ENCODE measurements around the gene MRPL2.
"Not testable (repeated sequence)": the region's sequence is repeated elsewhere in the genome, so short reads cannot be mapped to it uniquely, and the experiment has no call there.

Gene MRPL2

DNA sequence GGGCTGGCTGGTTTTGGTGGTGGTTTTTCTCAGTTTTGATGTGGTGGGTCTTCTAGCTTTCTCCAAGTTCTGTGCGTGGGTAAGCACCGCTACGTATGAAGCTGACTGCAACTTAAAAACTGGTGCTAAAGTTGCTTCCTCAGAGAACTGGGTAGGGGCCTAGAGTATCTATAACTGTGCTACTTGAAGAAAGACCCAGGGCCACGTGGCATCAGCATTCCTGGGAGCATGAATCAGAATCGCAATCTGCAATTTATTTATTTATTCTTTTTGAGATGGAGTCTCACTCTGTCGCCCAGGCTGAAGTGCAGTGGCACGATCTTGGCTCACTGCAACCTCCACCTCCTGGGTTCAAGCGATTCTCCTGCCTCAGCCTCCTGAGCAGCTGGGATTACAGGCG is 22.7 kb upstream of the MRPL2 start:
- not testable (repeated sequence) for DNase-seq

DNA sequence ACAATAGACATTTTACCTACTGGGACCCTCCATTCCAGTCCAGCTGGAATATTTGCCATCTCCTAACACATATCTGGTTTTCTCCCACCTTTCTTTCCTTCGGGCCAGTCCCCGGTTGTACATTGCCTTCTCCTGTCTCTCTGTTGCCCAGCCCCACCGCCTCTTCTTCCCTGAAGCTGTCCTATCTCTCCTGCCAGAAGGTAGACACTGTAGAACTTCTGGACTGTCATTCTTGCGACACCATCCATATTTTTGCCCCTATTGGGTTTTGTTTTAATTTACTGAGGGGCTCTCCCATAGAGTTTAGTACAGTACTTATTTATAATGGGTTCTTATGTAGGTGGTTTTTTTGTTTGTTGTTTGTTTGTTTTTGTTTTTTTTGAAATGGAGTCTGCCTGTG is 21.8 kb upstream of the MRPL2 start:
- DNase-seq, result no peak

DNA sequence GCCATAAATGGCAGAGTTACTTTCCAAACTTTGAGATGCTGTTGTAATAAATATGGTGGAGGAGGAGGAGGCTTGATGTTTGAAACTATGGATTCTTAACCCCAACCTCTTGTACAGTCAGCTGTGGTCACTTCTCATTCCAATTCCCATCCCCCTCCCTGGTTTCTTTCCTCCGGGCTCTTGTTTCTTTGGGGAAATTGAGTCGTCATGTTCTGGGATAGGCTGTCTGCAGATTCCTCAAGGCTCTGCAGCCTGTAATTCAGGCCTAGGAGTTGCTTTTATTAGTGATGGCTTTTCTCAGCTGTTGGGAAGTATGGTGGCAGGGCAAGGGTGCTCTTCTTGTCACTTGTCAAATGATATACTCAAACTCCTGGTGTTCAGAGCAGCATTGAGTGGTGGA is 19.5 kb upstream of the MRPL2 start:
- DNase-seq, result no peak

DNA sequence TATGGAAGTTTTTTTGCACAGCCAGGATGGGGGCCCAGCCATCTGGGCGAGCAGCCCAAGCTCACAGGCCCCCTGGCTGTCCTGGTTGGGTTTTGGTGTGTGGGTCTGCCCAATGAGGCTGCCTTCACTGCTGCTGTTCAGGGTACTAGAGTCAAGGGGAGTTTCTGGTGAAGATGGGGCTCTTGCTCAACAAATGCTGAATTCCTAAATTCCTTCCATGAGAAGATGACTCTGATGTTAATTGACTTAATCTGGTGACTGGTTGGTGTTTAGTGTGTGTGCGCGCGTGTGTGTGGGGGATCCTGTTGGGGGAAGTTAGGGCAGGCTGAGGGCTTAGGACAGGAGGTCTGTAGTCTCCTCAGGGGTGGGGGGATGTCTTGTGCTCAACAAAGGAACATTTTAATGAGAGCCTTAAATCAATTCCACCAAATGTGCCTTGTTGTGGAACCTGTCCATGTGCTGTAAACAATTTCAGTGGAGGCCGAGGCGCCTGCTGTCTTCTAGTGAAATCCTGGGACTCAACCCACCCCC is 18.8 kb upstream of the MRPL2 start:
- no peak for DNase-seq

DNA sequence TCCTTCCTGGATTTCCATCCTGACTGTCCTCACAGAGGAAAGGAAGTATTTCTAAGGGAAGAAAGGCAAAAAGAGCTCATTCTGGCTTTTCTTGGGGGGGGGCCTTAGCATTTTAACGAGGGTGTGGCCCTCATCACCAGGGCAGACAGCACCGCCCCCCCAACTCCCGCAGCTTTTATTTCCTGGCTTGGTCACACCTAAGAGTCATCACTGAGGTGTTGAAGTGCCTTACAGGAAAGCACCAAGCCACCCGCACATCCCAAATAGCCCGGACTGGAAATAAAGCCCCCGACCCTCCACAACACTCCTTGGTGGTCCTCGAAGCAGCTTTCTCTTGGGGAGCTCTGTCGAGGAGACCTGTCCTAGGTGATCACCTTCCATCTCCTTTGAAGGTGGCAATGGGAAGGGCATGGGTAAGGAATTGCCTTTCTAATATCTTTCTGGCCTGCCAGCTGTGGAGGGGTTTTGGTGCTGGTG is 18.1 kb upstream of the MRPL2 start:
- DNase-seq, result no peak

DNA sequence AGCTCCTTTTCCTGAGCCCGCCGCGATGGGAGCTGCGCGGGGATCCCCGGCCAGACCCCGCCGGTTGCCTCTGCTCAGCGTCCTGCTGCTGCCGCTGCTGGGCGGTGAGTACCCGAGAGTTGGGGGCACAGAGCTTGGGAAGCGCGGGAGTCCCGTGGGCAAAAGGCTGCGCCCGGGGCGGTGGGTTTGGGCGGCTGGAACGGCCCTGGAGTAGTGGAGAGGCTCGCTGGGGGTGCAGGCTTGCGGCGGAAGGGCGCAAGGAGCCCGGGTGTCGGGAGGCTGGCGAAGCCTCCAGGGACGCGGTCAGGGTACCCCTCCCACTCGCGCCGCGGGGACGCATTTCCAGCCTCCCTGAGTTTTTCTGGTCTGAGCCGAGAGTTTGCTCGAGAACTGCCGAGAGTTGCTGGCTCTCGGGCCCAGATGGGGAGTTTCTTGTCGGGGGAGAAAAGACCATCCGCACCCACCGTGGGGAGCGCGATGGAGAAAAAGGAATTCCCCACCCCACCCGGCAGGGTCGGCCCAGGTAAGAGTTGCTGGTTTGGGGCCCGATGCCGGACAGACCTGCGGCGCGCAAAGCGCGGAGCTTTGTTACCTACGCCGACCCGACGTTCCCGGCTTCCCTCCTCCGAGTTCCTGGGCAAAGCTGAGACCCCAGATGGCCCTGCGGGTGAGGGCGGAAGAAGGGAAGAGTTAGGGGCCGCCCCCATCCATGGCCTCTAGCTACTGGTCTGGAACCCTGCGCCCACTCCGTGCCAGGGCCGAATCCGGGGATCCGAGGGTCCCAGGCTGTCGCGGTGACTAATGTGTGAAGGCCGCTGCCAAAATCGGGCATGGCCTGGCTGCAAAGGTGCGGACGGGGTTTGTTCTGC is 17.5 kb upstream of the MRPL2 start:
- peak; percentile 29 for DNase-seq

DNA sequence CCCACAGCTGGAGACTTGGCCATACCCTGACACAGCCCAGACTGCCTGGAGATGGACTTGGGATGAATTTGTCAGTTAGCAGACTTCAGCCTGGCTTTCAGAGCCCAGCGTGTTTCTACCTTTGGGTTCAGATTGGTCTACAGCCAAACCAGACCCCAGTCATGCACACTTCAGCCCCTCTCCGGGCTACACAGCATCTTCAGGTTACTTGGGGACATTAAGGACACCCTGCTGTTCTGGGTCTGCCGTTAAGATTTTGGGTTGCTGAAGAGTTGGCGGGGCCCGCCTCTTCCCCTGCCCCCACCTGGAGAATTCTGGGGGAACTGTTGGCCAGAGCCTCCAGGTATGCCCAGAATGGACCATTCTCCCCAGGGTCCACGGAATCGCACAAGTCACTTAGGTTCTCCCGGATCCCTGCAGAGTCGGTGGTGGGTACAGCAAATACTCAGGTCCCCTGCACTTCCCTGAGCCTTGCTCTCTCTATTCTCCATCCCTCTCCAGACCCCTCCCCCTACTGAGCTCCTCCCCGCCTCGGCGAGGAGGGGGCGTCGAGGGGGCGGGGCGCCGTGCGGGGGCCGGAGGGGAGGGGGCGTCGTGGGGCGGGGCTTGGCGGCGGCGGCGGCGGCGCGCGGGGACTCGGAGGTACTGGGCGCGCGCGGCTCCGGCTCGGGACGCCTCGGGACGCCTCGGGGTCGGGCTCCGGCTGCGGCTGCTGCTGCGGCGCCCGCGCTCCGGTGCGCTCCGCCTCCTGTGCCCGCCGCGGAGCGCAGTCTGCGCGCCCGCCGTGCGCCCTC is 16.6 kb upstream of the MRPL2 start, which contains the start of gene PTK7:
TSS of gene PTK7 (plus strand) at position 645 of the 794 bp plus-strand sequence. CDS start 175 bp downstream, outside the sequence.
- peak; percentile 64 for DNase-seq

DNA sequence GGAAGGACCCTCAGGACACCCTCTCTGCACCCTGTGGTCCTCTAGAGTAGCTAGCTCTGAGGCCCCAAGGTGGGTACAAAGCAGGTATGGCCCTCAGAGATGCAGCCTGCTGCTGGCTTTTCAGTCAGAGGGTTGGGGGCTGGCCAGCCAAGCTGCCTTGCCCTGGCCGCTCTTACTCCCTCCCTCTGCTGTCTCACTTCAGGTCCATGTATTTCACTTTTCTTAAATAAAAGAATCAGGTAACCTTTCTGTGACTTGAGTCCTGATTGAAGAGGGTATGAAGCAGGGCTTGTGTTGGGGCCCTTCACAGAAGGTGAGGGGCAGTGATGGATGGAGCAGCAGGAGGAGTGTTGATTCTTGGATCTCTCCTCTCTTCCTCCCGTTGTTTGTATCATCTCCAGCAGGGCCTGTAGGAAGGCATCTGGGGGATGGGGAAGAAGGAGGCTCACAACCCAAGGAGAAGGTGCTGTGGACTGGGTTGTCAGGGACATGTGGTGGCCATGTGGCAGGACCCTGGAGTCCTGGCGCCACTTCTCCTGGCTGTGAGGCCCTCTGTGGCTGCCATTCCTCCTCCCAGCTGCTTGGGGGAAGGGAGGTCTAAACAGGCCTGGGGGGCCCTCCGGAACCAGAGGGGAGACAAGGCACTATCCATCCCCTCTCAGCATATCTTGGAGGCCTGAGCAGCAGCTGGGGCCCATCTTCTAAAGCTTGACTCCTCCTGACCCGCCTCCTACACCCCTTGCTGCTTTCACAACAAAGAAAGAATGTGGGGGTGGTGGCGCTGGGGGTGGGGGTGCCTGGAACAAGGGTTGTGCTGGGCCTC is 15.8 kb upstream of the MRPL2 start:
- no peak for DNase-seq

DNA sequence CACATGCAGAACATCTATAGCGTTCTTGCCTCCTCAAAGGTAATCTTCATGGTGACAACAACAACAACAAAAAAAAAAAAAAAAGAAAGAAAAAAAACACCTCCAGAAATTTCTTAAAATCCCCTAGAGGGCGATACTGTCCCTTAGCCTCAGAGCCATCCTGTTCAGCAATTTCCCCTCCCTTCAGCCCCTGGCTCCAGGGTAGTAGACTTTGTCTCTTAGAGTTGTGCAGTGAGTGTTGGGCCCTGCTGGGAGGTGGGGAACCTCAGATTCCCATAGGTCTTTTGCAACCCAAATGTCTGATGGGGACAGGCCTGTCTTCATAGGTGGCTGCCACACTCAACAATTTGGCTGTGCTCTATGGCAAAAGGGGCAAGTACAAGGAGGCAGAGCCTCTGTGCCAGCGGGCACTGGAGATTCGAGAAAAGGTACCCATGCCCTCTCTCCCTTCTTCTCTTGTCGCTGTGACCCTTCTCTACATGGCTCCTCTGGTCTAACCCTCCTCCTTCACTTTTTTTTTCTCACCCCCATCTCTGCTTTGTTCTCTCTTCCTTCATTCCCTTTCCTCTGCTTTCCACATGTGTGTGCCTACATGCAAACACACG is 10.9 kb upstream of the MRPL2 start:
- peak; percentile 25 for DNase-seq

DNA sequence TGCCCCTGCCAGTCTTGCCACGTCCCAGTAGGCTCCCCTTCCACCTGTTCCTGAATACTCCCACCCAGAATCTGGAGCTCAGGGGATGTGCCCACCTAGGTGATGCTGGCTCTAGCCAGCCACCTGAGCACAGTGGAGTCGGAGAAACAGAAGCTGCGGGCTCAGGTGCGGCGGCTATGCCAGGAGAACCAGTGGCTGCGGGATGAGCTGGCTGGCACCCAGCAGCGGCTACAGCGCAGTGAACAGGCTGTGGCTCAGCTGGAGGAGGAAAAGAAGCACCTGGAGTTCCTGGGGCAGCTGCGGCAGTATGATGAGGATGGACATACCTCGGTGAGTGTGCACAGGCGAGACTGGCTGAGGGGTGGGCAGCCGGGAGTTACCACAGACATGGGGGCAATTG is 3.6 kb upstream of the MRPL2 start:
- no peak for DNase-seq

DNA sequence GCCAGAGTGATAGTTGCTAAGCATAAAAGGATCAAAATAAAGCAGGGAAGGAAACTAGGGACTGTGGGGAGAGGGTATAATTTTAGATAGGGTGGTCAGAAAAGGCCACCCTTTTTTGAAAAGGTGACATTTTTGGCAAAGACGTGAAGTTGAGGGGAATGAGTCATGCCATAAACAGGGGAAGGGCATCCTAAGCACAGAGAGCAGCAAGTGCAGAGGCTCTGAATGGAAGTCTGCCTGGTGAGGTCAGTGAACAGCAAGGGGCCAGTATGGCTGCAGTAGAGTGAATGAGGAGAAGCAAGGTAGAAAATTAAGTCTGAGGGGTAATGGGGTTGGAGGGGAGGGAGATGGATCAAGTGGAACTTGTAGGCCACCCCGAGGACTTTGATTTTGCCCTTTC is 2.6 kb upstream of the MRPL2 start:
- no peak for DNase-seq

DNA sequence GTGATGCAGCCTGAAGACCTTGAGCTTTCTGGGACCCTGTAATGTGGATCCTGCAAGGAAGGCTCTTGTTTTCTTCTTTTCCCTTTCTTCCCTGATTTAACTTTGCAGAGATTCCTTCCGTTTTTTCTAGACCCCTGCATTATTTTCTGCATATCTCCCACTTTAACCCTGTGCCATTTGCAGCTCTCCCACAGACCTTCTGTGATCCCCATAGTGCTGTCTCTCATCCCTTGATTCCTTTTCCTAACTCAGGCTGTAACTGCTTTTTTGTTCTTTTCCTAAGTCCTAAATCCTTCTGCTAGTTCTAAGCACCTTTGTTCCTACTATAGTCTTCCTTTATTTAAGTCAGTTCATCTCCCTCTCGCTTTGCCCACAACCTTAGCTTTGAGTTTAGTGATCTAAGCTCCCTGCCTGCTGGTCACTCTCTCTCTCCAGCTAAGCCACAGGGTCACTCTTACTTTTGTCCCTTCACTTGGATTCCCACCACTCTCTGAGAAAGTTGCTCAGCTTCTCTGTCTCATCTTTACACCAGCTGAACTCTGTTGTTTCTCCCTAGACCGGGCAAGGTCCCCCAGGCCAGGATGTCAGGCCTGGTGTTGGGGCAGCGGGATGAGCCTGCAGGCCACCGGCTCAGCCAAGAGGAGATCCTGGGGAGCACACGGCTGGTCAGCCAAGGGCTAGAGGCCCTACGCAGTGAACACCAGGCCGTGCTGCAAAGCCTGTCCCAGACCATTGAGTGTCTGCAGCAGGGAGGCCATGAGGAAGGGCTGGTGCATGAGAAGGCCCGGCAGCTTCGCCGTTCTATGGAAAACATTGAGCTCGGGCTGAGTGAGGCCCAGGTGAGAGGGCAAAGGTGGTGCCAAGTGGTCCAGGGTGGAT is 1.8 kb upstream of the MRPL2 start:
- DNase-seq, result no peak

DNA sequence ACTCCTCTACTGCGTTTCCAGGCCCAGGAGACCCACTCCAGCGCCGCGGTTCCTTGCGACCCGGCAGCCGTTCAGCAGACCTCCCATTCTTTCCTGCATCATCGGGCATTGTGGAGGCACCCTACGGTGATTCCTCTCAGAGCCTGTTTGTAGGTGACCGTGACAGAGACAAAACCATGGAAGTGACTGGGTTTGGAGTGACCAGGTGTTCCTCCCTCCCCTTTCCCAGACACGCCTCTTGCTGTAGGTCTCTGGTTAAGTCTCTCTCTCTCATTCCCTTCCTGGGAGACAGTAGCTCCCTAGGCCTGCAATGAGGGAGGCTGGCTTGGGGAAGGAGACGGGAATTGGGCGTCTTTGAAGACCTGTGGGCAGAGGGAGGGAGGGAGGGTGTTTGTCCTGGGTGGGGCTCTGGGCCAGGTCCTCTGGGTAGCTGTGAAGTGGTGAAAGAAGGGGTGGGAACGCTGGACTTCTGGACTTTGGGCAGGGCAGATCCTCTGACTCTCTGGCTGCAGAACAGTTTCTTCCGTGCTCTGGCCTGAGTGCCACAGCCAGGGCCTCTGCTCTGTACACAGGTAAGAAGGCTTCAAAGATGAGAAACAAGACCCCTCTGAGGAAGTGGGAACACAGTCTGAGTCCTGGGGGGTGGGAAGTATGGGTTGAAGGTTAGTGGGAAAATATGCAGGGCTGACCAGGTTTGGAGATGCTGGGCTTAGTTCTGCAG is 960 bp upstream of the MRPL2 start:
- DNase-seq, result no peak

DNA sequence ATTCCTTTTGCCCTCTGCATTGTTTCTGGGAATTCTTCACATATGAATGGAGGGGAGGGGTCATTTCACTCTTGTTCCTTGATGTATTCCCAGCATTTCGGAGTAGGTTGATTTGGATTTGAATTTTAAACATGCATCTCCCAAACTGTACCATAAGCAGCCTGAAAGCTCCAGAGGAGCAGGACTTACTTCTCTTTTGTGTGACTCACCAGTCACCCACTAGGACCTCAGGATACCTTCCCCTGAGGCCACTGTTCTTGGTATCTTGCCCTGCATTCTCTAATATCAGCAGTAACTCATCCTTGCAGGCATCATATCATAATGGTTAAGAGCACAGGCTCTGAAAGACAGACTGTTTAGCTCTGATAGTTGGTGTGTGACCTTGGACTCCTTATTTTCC is 703 bp downstream of the MRPL2 start:
- no peak for DNase-seq

DNA sequence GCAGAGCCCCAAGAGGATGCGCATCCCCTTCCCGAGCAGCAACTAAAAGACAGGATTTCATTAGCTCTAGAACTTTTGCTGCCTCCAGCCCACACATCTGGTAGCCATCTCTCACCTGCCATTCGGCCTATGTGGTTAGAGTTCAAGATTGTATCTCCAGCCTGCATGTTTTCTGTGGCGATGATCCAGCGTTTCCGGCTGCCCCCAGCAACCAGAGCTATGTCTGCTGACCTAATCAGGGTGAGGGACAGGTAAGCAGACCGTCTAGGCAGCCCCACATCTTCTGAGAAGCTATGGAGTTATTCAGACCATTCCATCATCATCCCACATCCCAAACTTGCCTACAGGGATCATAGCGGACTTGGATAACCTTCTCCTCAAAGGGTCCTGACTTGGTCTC is 3.3 kb downstream of the MRPL2 start:
- DNase-seq, result no peak

DNA sequence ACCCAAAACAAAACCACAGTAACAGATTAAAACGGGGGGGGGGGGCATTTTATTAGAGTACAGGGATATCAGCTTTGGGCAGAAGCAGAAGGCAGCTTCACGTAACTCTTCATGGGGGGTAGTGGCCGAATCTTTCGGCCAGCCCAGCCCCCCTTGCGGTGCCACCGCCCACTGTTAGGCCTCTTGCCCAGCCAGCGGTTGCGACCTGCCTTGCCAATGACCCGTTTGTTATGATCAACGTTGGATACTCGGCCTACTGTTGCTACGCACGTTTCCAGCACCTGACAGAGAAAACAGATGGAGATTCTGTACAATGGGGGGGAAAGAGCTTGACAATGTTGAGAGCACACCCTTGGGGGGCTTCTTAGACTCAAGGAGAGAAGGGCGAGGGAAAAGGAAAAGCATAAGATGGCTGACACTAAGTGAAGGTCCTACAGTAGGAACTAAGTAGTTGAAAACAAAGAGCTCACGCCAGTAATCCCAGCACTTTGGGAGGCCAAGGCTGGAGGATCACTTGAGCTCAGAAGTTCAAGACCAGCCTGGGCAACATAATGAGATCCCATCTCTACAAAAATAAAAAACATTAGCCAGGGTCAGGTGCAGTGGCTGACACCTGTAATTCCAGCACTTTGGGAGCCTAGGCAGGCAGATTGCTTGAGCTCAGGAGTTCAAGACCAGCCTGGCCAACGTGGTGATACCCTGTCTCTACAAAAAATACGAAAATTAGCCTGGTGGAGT is 4.9 kb downstream of the MRPL2 start:
- no peak for DNase-seq

DNA sequence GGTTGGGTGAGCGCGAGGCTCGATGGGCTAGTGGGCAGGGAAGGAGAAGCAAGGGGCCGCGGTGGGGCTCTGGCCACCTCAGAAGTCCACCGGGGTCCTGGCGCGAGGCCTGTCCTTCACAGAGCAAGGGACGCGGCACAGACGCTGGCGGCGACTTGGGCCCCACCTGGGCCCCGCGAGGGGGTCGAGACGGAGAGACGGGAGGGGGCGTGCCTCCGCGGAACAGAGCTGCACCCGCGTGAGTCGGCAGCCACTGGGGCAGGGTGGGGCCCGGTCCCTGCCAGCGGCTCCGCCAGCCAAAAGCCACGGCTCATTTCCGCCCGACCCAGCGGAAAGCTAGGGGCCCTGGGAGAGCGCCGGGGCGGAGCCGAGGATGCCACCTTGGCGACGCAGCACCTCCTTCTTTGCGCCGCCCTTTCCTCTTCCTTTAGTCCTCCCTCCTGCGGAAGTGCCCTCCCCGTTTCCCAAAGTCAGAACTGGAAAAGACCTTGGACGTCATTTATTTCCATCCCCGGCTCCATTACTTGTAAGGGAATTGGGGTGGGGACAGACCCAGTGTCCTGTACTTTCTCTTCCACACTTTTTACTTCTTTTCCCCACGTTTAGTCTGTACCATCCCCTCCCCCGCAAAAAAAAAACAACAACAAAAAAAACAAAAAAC is 5.6 kb downstream of the MRPL2 start, which contains the start of gene CUL7:
TSS of gene CUL7 (minus strand) at position 307 of the 661 bp plus-strand sequence. CDS start 1,063 bp downstream, outside the sequence.
- peak; percentile 95 for DNase-seq

DNA sequence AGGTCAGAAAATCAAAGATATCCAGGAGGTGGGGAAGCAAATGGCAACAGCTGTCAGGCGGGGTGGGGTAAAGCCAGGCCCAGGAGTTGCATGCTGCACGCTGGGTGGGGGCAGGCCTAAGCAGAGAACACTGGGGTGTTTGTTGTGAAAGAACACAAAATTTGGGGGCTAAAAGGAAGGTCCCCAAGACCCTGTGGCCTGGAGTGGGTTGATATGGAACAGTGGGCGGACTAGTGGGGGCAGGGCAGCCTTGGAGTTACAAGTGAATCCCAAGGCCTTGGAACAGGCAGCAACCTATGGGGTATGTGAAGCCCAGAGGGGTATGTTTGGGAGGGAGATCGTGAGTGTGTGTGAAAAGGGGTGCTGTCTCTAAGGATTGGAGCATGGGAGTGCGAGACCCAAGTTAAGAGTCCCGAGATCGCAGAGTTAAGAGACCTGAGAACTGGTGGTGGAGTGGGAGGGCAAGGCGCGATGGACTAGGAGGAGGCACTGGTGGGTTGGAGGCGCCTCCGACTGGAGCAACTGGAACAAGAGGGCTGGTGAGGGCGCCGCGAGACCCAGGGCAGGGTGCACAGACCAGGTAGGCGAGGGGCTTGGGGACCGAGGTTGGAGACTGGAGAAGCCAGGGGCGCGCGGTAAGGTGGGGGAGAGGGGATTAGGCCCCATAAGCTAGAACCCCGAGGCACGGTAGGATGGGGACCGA is 6.2 kb downstream of the MRPL2 start:
- peak; percentile 48 for DNase-seq
